Gastrocnemius medialis (tissue), 4 donors: ENCODE measurements around the gene DNAJB6. TPM values are rescaled to one million over a fixed set of nuclear protein-coding genes. Genes with fewer than 3 reads are reported as not detected.

ENCODE experiments used
- ATAC-seq, 2 donors: fragments of 150-250 bp; one replicate each; pipeline ENCODE4 v1.9.1; 2016
- DNase-seq, 2 donors: peaks; one replicate each; pipeline ENCODE4 v3.0.0-alpha.2; 2019
- H3K27ac ChIP-seq, 4 donors: fragments of 200-600 bp; sonication (generic); 1 replicate in 1 of 4; 2 replicates in 3 of 4; pipeline ENCODE4 v1.5.1; 2016 to 2018; ENCODE audit warnings: mild to moderate bottlenecking in 2 of 4, moderate library complexity in 1 of 4
- H3K27me3 ChIP-seq, 3 donors: fragments of 200-600 bp; sonication (generic) in 2 of 3; 1 replicate in 1 of 3; 2 replicates in 2 of 3; pipeline versions ENCODE4 v1.5.1 to v1.6.0; 2016 to 2019; ENCODE audit warnings: mild to moderate bottlenecking in 1 of 3, moderate library complexity in 1 of 3
- H3K36me3 ChIP-seq, 2 donors: fragments of 200-600 bp; sonication (generic) in 1 of 2; one replicate each; pipeline ENCODE4 v1.5.1; 2017 to 2018
- H3K4me1 ChIP-seq, 2 donors: fragments of 200-600 bp; sonication (generic) in 1 of 2; one replicate each; pipeline ENCODE4 v1.5.1; 2016 to 2017; ENCODE audit warnings: mild to moderate bottlenecking in 2 of 2
- H3K4me3 ChIP-seq, 4 donors: fragments of 200-600 bp; sonication (generic) in 3 of 4; 1 replicate in 1 of 4; 2 replicates in 3 of 4; pipeline ENCODE4 v1.5.1; 2016 to 2019; ENCODE audit warnings: mild to moderate bottlenecking in 2 of 4
- H3K9me3 ChIP-seq, 3 donors: fragments of 200-600 bp; sonication (generic) in 2 of 3; 1 replicate in 1 of 3; 2 replicates in 2 of 3; pipeline ENCODE4 v1.5.1; 2016 to 2019
- CTCF ChIP-seq, 5 experiments: fragments of 450-650 bp in 3 of 5; fragments of 200-600 bp in 2 of 5; sonication (generic) in 2 of 5; IDR thresholded peaks in 4 of 5; conservative IDR thresholded peaks in 1 of 5; 1 replicate in 4 of 5; 2 replicates in 1 of 5; pipeline ENCODE4 v1.5.1; 2016 to 2019; ENCODE audit warnings: antibody characterized with exemption in 5 of 5, mild to moderate bottlenecking in 3 of 5, moderate library complexity in 3 of 5
- POLR2A ChIP-seq, 2 donors: fragments of 450-650 bp; IDR thresholded peaks; one replicate each; pipeline ENCODE4 v1.6.1; 2017; ENCODE audit warnings: antibody characterized with exemption in 2 of 2, mild to moderate bottlenecking in 2 of 2, moderate library complexity in 2 of 2
- in situ Hi-C, 4 donors: fragments of 200-750 bp; cut with MboI; loops; one replicate each; pipeline versions ENCODE4 v1.15.0 to v1.8.0; 2017; ENCODE audit warnings: low sequenced_read_pairs in 4 of 4
- intact Hi-C: fragments of 100-400 bp; cut with DNase I; formaldehyde crosslinking; loops from one replicate; pipeline ENCODE4 v1.15.1; 2023; ENCODE audit warnings: low total_unique reads
- total RNA-seq, 4 donors: library from RNA; depleted of rRNA; stranded (reverse); fragments of >200 nt; gene quantifications; one replicate each; pipeline versions ENCODE4 v1.1.0 to v1.2.3, GENCODE V29; 2016

Gene DNAJB6
- total RNA-seq, 4 donors from 2014 or later: 130 to 269 (median 188) TPM

- ATAC-seq: no peak
Measured at GRCh38 chr7:157293413-157293788, 43.4 kb upstream of the DNAJB6 start.

GRCh38 chr7:157294773-157295172 lies 42.0 kb upstream of the DNAJB6 start:
- Histone ChIP-seq H3K9me3 (no peaks in the 10 kb centered on the region), H3K27me3 (peaks cover 0 to 3% (median 0%) of the 10 kb centered on the region in 3 donors), H3K4me1 (no peaks in the 10 kb centered on the region), H3K36me3 (no peaks in the 10 kb centered on the region), H3K4me3 (no peak overlapping the region), H3K27ac (no peak overlapping the region)
- ATAC-seq (no peak), DNase-seq (no peak)
- in situ Hi-C loops: no loop called here
- intact Hi-C loops: no loop called here
- no peak for TF ChIP-seq POLR2A (IDR thresholded peaks at IDR 0.05)
- TF ChIP-seq CTCF (IDR thresholded peaks at IDR 0.05 in 4 of 5, conservative IDR thresholded peaks at IDR 0.05 in 1 of 5): no peak

More at GRCh38 chr7:157293413-157293788, 43.4 kb upstream of the DNAJB6 start:
- DNase-seq: no peak
- Histone ChIP-seq H3K4me1 (no peaks in the 10 kb centered on the region), H3K4me3 (no peak overlapping the region), H3K27me3 (peaks cover 0 to 3% (median 0%) of the 10 kb centered on the region in 3 donors), H3K27ac (no peak overlapping the region), H3K9me3 (no peaks in the 10 kb centered on the region), H3K36me3 (no peaks in the 10 kb centered on the region)
- in situ Hi-C loops: no loop called here
- TF ChIP-seq POLR2A (IDR thresholded peaks at IDR 0.05) (no peak), CTCF (IDR thresholded peaks at IDR 0.05 in 4 of 5, conservative IDR thresholded peaks at IDR 0.05 in 1 of 5) (no peak)
- intact Hi-C loops: no loop called here

GRCh38 chr7:157295338-157295737 lies 41.5 kb upstream of the DNAJB6 start:
- intact Hi-C loops (no loop called here), in situ Hi-C loops (no loop called here)
- Histone ChIP-seq H3K9me3 (no peaks in the 10 kb centered on the region), H3K36me3 (no peaks in the 10 kb centered on the region), H3K4me1 (no peaks in the 10 kb centered on the region), H3K27me3 (peaks cover 0 to 3% (median 0%) of the 10 kb centered on the region in 3 donors), H3K4me3 (no peak overlapping the region), H3K27ac (no peak overlapping the region)
- ATAC-seq (no peak), DNase-seq (no peak)
- TF ChIP-seq POLR2A (IDR thresholded peaks at IDR 0.05) (no peak), CTCF (IDR thresholded peaks at IDR 0.05 in 4 of 5, conservative IDR thresholded peaks at IDR 0.05 in 1 of 5) (no peak)

GRCh38 chr7:157297185-157297584 lies 39.6 kb upstream of the DNAJB6 start:
- TF ChIP-seq CTCF (IDR thresholded peaks at IDR 0.05 in 4 of 5, conservative IDR thresholded peaks at IDR 0.05 in 1 of 5): no peak
- TF ChIP-seq POLR2A (IDR thresholded peaks at IDR 0.05): no peak
- ATAC-seq (no peak), DNase-seq (no peak)
- Histone ChIP-seq H3K36me3 (no peaks in the 10 kb centered on the region), H3K9me3 (no peaks in the 10 kb centered on the region), H3K4me3 (no peak overlapping the region), H3K27ac (no peak overlapping the region), H3K4me1 (no peaks in the 10 kb centered on the region), H3K27me3 (peaks cover 0 to 3% (median 0%) of the 10 kb centered on the region in 3 donors)
- in situ Hi-C loops: no loop called here
- intact Hi-C loops: no loop called here

GRCh38 chr7:157299317-157299612 lies 37.5 kb upstream of the DNAJB6 start:
- no peak for ATAC-seq
- intact Hi-C loops (no loop called here), in situ Hi-C loops (no loop called here)
- no peaks in the 10 kb centered on the region for H3K36me3 ChIP-seq
- H3K9me3 ChIP-seq: no peaks in the 10 kb centered on the region
- H3K4me1 ChIP-seq: no peaks in the 10 kb centered on the region
- H3K27me3 ChIP-seq: peaks cover 0 to 3% (median 0%) of the 10 kb centered on the region in 3 donors
- DNase-seq: no peak
- no peak for TF ChIP-seq CTCF (IDR thresholded peaks at IDR 0.05 in 4 of 5, conservative IDR thresholded peaks at IDR 0.05 in 1 of 5)
- no peak for TF ChIP-seq POLR2A (IDR thresholded peaks at IDR 0.05)
- H3K27ac ChIP-seq: no peak overlapping the region
- H3K4me3 ChIP-seq: no peak overlapping the region
